Measurements from ENCODE around the gene MAPK10. TPM values are rescaled to one million over a fixed set of nuclear protein-coding genes. Genes with fewer than 3 reads are reported as not detected.

Gene MAPK10
- total RNA-seq, 1 experiment from 2014 or later = 6.8 TPM

- DNase-seq (ENCODE audit: low spot score) = no peak
- BruUV-seq (replicated peaks) = no TSS peak
- no peaks in the 10 kb centered on the region for H3K27me3 ChIP-seq (replicated peaks; ENCODE audit: insufficient read depth, low read depth, low read length, poor library complexity)
- H3K27ac ChIP-seq (ENCODE audit: low read depth, low read length, poor library complexity, severe bottlenecking) = no peak overlapping the region
- intact Hi-C loops (cut with micrococcal nuclease; ENCODE audit: unreplicated experiment) = no loop called here
- POLR2A ChIA-PET (ENCODE audit: low non-redundant PET) = no interaction called here
- H3K4me3 ChIP-seq (ENCODE audit: low read depth, low read length, poor library complexity, severe bottlenecking) = no peak overlapping the region
- TF ChIP-seq EZH2 (IDR thresholded peaks at IDR 0.05; ENCODE audit: borderline replicate concordance, low read depth, low read length, poor library complexity, severe bottlenecking) (no peak), CTCF (conservative IDR thresholded peaks at IDR 0.05; ENCODE audit: low read depth, low read length) (no peak)
- CTCF ChIA-PET = no interaction called here
- H3K9me3 ChIP-seq (ENCODE audit: low read depth, low read length, poor library complexity, severe bottlenecking) = no peaks in the 10 kb centered on the region
- no peaks in the 10 kb centered on the region for H3K36me3 ChIP-seq (ENCODE audit: insufficient read depth, low read length, poor library complexity, severe bottlenecking)
- H3K4me1 ChIP-seq (ENCODE audit: insufficient read depth, low read length, poor library complexity, severe bottlenecking) = no peaks in the 10 kb centered on the region
Measured at GRCh38 chr4:85946821-85947220, 413.0 kb downstream of the MAPK10 start.

GRCh38 chr4:85942107-85942506, 417.7 kb downstream of the MAPK10 start:
- no TSS peak for BruUV-seq (replicated peaks)
- CTCF ChIA-PET = no interaction called here

GRCh38 chr4:85940151-85940550, 419.7 kb downstream of the MAPK10 start:
- no peak for TF ChIP-seq EZH2 (IDR thresholded peaks at IDR 0.05; ENCODE audit: borderline replicate concordance, low read depth, low read length, poor library complexity, severe bottlenecking)
- CTCF ChIA-PET = no interaction called here
- Histone ChIP-seq H3K36me3 (ENCODE audit: insufficient read depth, low read length, poor library complexity, severe bottlenecking) (no peaks in the 10 kb centered on the region), H3K27me3 (replicated peaks; ENCODE audit: insufficient read depth, low read depth, low read length, poor library complexity) (no peaks in the 10 kb centered on the region), H3K4me1 (ENCODE audit: insufficient read depth, low read length, poor library complexity, severe bottlenecking) (no peaks in the 10 kb centered on the region), H3K9me3 (ENCODE audit: low read depth, low read length, poor library complexity, severe bottlenecking) (no peaks in the 10 kb centered on the region), H3K27ac (ENCODE audit: low read depth, low read length, poor library complexity, severe bottlenecking) (no peak overlapping the region), H3K4me3 (ENCODE audit: low read depth, low read length, poor library complexity, severe bottlenecking) (no peak overlapping the region)
- POLR2A ChIA-PET (ENCODE audit: low non-redundant PET) = no interaction called here
- no TSS peak for BruUV-seq (replicated peaks)
- intact Hi-C loops (cut with micrococcal nuclease; ENCODE audit: unreplicated experiment) = no loop called here
- DNase-seq (ENCODE audit: low spot score) = no peak

More at GRCh38 chr4:85942107-85942506, 417.7 kb downstream of the MAPK10 start:
- intact Hi-C loops (cut with micrococcal nuclease; ENCODE audit: unreplicated experiment) = no loop called here
- Histone ChIP-seq H3K27me3 (replicated peaks; ENCODE audit: insufficient read depth, low read depth, low read length, poor library complexity) (no peaks in the 10 kb centered on the region), H3K27ac (ENCODE audit: low read depth, low read length, poor library complexity, severe bottlenecking) (no peak overlapping the region), H3K4me3 (ENCODE audit: low read depth, low read length, poor library complexity, severe bottlenecking) (no peak overlapping the region), H3K9me3 (ENCODE audit: low read depth, low read length, poor library complexity, severe bottlenecking) (no peaks in the 10 kb centered on the region), H3K4me1 (ENCODE audit: insufficient read depth, low read length, poor library complexity, severe bottlenecking) (no peaks in the 10 kb centered on the region), H3K36me3 (ENCODE audit: insufficient read depth, low read length, poor library complexity, severe bottlenecking) (no peaks in the 10 kb centered on the region)
- DNase-seq (ENCODE audit: low spot score) = no peak
- POLR2A ChIA-PET (ENCODE audit: low non-redundant PET) = no interaction called here
- no peak for TF ChIP-seq CTCF (conservative IDR thresholded peaks at IDR 0.05; ENCODE audit: low read depth, low read length)
- TF ChIP-seq EZH2 (IDR thresholded peaks at IDR 0.05; ENCODE audit: borderline replicate concordance, low read depth, low read length, poor library complexity, severe bottlenecking) = no peak

Other genes with a start within 250 kb of the MAPK10 start
- 103 and 107 TPM in 2 replicates for gene PTPN13, start 234.3 kb upstream of the MAPK10 start, total RNA-seq (2021)